Diencephalon (tissue), 1 donor: ENCODE measurements around the gene C12orf56. TPM values are rescaled to one million over a fixed set of nuclear protein-coding genes. Genes with fewer than 3 reads are reported as not detected.

ENCODE experiments used
- small RNA-seq: library from RNA; depleted of rRNA; stranded (forward); fragments of <200 nt; gene quantifications from one replicate; pipeline ENCODE3, GENCODE V24; 2014
- total RNA-seq: library from RNA; depleted of rRNA; stranded (reverse); fragments of >200 nt; gene quantifications from one replicate; pipeline ENCODE4 v1.2.3, GENCODE V29; 2014

The C12orf56 gene
- total RNA-seq: 1.2 TPM

DNA sequence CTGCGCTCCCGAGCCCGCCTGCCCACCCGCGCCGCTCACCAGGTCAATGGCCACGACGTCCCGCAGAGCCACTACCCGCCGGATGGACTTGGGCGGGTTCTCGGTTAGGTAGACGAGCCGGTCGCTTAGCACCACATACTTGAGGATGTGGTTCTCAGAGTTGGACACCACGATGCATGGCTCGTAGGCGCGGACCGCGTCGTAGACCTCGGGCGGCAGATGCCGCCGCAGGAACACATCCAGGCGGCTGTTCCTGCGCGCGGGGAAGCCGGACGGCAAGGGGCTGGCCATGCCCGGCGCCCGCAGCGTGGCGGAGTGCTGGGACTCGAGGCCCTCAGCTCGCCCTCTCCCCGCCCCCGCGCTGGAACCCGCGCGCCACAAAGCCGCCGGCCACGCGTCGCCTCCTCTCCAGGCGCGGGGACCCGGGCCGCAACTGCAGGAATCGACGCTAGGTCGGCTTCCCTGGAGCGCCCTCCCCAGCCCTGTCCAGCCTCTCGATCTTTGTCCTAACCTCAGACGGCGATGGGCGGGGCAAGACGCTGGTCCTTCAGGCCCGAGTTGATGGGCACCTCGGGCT, at the start of gene C12orf56:
TSS of gene C12orf56 (minus strand) at position 484 of the 577 bp plus-strand sequence. CDS start at position 291, 193 bp downstream.

DNA sequence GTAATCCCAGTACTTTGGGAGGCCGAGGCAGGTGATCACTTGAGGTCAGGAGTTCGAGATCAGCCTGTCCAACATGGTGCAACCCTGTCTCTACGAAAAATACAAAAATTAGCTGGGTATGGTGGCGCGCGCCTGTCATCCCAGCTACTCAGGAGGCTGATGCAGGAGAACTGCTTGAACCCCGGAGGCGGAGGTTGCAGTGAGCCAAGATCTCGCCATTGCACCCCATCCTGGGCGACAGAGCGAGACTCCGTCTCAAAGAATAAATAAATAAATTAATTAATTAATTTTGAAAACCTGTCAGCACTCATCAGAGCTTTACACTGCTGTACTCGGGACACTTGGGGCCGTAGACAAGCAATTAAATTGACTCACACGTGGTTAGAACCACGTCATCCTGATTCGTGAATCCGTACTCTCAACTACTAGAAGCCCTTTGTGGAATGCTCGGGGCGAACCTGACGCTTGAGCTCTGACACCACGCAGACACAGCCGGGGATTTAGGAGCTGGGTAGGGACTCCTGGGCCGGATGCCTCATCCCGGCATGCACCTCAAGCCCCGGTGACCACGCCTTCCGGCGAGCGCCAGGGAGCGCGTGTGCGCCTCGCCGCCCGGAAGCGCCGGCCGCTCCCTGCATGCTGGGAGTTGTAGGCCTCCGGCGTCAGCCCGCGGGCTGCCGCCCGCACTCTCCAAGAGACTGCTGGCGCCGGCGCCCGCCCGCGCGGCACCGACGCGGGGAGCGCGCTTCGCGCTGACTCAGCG, 13.3 kb upstream of the C12orf56 start, which contains the start of gene XPOT:
TSS of gene XPOT (plus strand) at position 686 of the 763 bp plus-strand sequence. CDS start 5,644 bp downstream, outside the sequence.

GRCh38 chr12:64222009-64222765, 168.4 kb downstream of the C12orf56 start, which contains the start of gene KICS2:
Gene KICS2, minus strand, starts transcription at chr12:64222296. Its CDS starts 59 bp downstream, at chr12:64222237.

Small RNA genes within 50 kb of the gene (small RNA-seq; reads per million reads assigned to genes)
- gene RF01210 (not detected), gene RNU5A-7P (0.13 reads per million)

Other genes starting within 250 kb of the C12orf56 start
- gene KICS2, start 168.5 kb downstream of the C12orf56 start, total RNA-seq: 9.9 TPM
- gene XPOT, start 13.6 kb upstream of the C12orf56 start, total RNA-seq: 61.4 TPM
- gene TBK1, start 61.4 kb upstream of the C12orf56 start, total RNA-seq: 31.4 TPM
- 4.8 TPM for gene RASSF3, start 219.7 kb upstream of the C12orf56 start, total RNA-seq